K562 (cell line): ENCODE data around the gene PRDM16. TPM values are rescaled to one million over a fixed set of nuclear protein-coding genes. Genes with fewer than 3 reads are reported as not detected.

Source experiments
- ATAC-seq: fragments of 200-7000 bp; cut with Tn5 transposase; 3 replicates; pipeline ENCODE4 v1.9.1; 2020; ENCODE audit warnings: moderate library complexity
- BruUV-seq: library from RNA; stranded (reverse); fragments of 400-500 nt; replicated peaks from 2 replicates; lab custom pipeline; 2021; lab: Mats Ljungman, UMichigan
- CTCF ChIA-PET: fragments of 300-600 bp; formaldehyde crosslinking; extraction: SDS; loops from one replicate; lab custom pipeline; 2021; ENCODE audit warnings: low intra/inter-chr PET ratio; lab: Yijun Ruan, JAX
- POLR2A ChIA-PET: fragments of 300-600, 350-650 bp; sonication (Branson Sonifier 250); formaldehyde crosslinking; extraction: SDS; loops from one replicate; lab custom pipeline; 2021; ENCODE audit warnings: antibody characterized with exemption, inconsistent platforms; lab: Yijun Ruan, JAX
- DNase-seq, 4 experiments: peaks; one replicate each; pipeline versions ENCODE4 v3.0.0 to v3.0.0-alpha.2; 2011 to 2018; ENCODE audit warnings: low spot score in 3 of 4, mixed read lengths in 3 of 4; ENCODE audit errors: extremely low read depth in 1 of 4
- FAIRE-seq: peaks from 2 replicates; lab custom pipeline; 2011; peaks lifted over from hg19 to GRCh38; lab: Jason Lieb, UNC
- H2AFZ ChIP-seq: 2 replicates; pipeline ENCODE4 v1.6.0; 2011; ENCODE audit warnings: low read depth, low read length, control low read depth, inconsistent platforms
- H3K27ac ChIP-seq: fragments of 200-600 bp; 3 replicates; pipeline ENCODE4 v1.8.0; 2011; ENCODE audit warnings: low read depth, mild to moderate bottlenecking, control low read depth, inconsistent platforms, low read length, moderate library complexity, mixed read lengths; ENCODE audit errors: extremely low read depth
- H3K27me3 ChIP-seq, 2 experiments: fragments of 300-600 bp in 1 of 2; 2 replicates in 1 of 2; 3 replicates in 1 of 2; pipeline versions ENCODE4 v1.6.0 to v1.8.0; 2011; ENCODE audit warnings: inconsistent platforms in 2 of 2, low read length in 2 of 2, mild to moderate bottlenecking in 1 of 2, mixed read lengths in 1 of 2, moderate library complexity in 1 of 2; ENCODE audit not compliant: control insufficient read depth in 2 of 2, insufficient read depth in 2 of 2
- H3K36me3 ChIP-seq: fragments of 300-600 bp; 3 replicates; pipeline ENCODE4 v1.8.0; 2011; ENCODE audit warnings: mild to moderate bottlenecking, low read length, inconsistent platforms; ENCODE audit not compliant: control insufficient read depth, insufficient read depth
- H3K4me1 ChIP-seq, 2 experiments: fragments of 200-600 bp in 1 of 2; replicated peaks in 1 of 2; 2 replicates in 1 of 2; 3 replicates in 1 of 2; pipeline versions ENCODE4 v1.5.1 to v1.8.0; 2011; ENCODE audit warnings: inconsistent platforms in 2 of 2, low read length in 2 of 2, mild to moderate bottlenecking in 1 of 2, mixed read lengths in 1 of 2, moderate library complexity in 1 of 2; ENCODE audit not compliant: control insufficient read depth in 2 of 2, insufficient read depth in 2 of 2
- H3K4me2 ChIP-seq: 2 replicates; pipeline ENCODE4 v1.6.1; 2011; ENCODE audit warnings: low read length, control low read depth, inconsistent platforms, mixed read lengths; ENCODE audit not compliant: insufficient read depth
- H3K4me3 ChIP-seq: fragments of 200-600 bp; sonication (generic), shearing (Covaris generic); 2 replicates; pipeline ENCODE4 v1.5.1; 2016; ENCODE audit warnings: control low read depth, inconsistent platforms
- H3K79me2 ChIP-seq: fragments of 200-600 bp; 3 replicates; pipeline ENCODE4 v1.8.0; 2011; ENCODE audit warnings: low read length, inconsistent platforms; ENCODE audit not compliant: control insufficient read depth, insufficient read depth
- H3K9ac ChIP-seq, 2 experiments: 2 replicates each; pipeline versions ENCODE4 v1.6.0 to v1.6.1; 2011; ENCODE audit warnings: low read depth in 2 of 2, low read length in 2 of 2, control low read depth in 1 of 2, inconsistent platforms in 1 of 2, mild to moderate bottlenecking in 1 of 2, mixed read lengths in 1 of 2; ENCODE audit not compliant: insufficient read depth in 1 of 2
- H3K9me1 ChIP-seq: one replicate; pipeline ENCODE4 v1.6.0; 2011; ENCODE audit warnings: inconsistent platforms, mild to moderate bottlenecking, low read length, moderate library complexity; ENCODE audit not compliant: control insufficient read depth, insufficient read depth
- H3K9me3 ChIP-seq: replicated peaks from 2 replicates; pipeline ENCODE4 v1.5.1; 2011; ENCODE audit warnings: low read depth, low read length, inconsistent platforms; ENCODE audit not compliant: control insufficient read depth, insufficient read depth
- H4K20me1 ChIP-seq: replicated peaks from 2 replicates; pipeline ENCODE4 v1.6.1; 2011; ENCODE audit warnings: low read length, inconsistent platforms, mixed read lengths; ENCODE audit not compliant: control insufficient read depth, insufficient read depth
- ARID3A ChIP-seq: IDR thresholded peaks from 2 replicates; pipeline ENCODE4 v1.6.1; 2012; ENCODE audit warnings: low read depth, low read length, improper control_type of control experiment, borderline replicate concordance
- CBFB ChIP-seq: sonication (generic); formaldehyde crosslinking; IDR thresholded peaks from 2 replicates; pipeline ENCODE4 v1.4.0; 2020; ENCODE audit warnings: mild to moderate bottlenecking, missing genetic modification reagents
- CTBP1 ChIP-seq: fragments of 450-650 bp; IDR thresholded peaks from 2 replicates; pipeline ENCODE4 v1.6.1; 2016; ENCODE audit warnings: borderline replicate concordance
- E2F6 ChIP-seq, 2 experiments: IDR thresholded peaks; 2 replicates each; pipeline ENCODE4 v1.6.1; 2011; ENCODE audit warnings: borderline replicate concordance in 1 of 2, control low read depth in 1 of 2, low read depth in 1 of 2, low read length in 1 of 2, mild to moderate bottlenecking in 1 of 2, mixed read lengths in 1 of 2, moderate library complexity in 1 of 2; ENCODE audit not compliant: insufficient read depth in 1 of 2, insufficient read length in 1 of 2, poor library complexity in 1 of 2, severe bottlenecking in 1 of 2; ENCODE audit errors: extremely low read depth in 1 of 2
- HNRNPL ChIP-seq: fragments of 200-400 bp; formaldehyde crosslinking; IDR thresholded peaks from 2 replicates; pipeline ENCODE4 v1.6.1; 2017; ENCODE audit warnings: low read depth, mild to moderate bottlenecking, low read length
- HNRNPUL1 ChIP-seq: fragments of 200-400 bp; formaldehyde crosslinking; IDR thresholded peaks from 2 replicates; pipeline ENCODE4 v1.6.1; 2017; ENCODE audit warnings: low read length
- JUNB ChIP-seq: fragments of 450-650 bp; formaldehyde crosslinking; conservative IDR thresholded peaks from 2 replicates; pipeline ENCODE4 v1.4.0; 2020; ENCODE audit warnings: mild to moderate bottlenecking
- NUFIP1 ChIP-seq: fragments of 450-650 bp; IDR thresholded peaks from 2 replicates; pipeline ENCODE4 v1.6.1; 2018; ENCODE audit not compliant: partially characterized antibody
- PHB2 ChIP-seq: fragments of 450-650 bp; IDR thresholded peaks from 2 replicates; pipeline ENCODE4 v1.6.1; 2017; ENCODE audit warnings: low read depth
- PHF8 ChIP-seq: fragments of 200-600 bp; sonication (generic); IDR thresholded peaks from 2 replicates; pipeline ENCODE4 v1.6.1; 2012; ENCODE audit warnings: mixed run types, mild to moderate bottlenecking, inconsistent platforms, low read length, moderate library complexity, borderline replicate concordance
- SP1 ChIP-seq: sonication (generic); formaldehyde crosslinking; IDR thresholded peaks from 2 replicates; pipeline ENCODE4 v1.8.1; 2022; ENCODE audit warnings: mild to moderate bottlenecking, missing genetic modification reagents
- STAT6 ChIP-seq: sonication (generic); formaldehyde crosslinking; IDR thresholded peaks from 2 replicates; pipeline ENCODE4 v1.8.1; 2023; ENCODE audit warnings: mild to moderate bottlenecking, missing genetic modification reagents
- ZC3H8 ChIP-seq: fragments of 450-650 bp; IDR thresholded peaks from 2 replicates; pipeline ENCODE4 v1.6.1; 2017
- ZHX1 ChIP-seq: fragments of 150-350 bp; conservative IDR thresholded peaks from 2 replicates; pipeline ENCODE4 v1.6.1; 2014; ENCODE audit warnings: low read length
- WGBS: fragments of 100-300 bp; shearing (Covaris generic); methylation state at CpG from one replicate; pipeline ENCODE4 v1.1.6; 2016; ENCODE audit warnings: low coverage, mixed read lengths; ENCODE audit not compliant: insufficient coverage; ENCODE audit errors: missing lambda C conversion rate; 5-methylcytosine and 5-hydroxymethylcytosine counted together
- in situ Hi-C: fragments of 300-500 bp; cut with MboI; formaldehyde crosslinking; loops from 4 replicates; pipeline ENCODE4 v1.15.0; 2018; ENCODE audit warnings: inconsistent platforms, mixed read lengths
- intact Hi-C: fragments of 100-400 bp; cut with micrococcal nuclease; formaldehyde crosslinking; loops from 2 replicates; pipeline ENCODE4 v1.14.2; 2022
- polyA plus RNA-seq, 8 experiments: library from polyadenylated mRNA; depleted of rRNA in 4 of 8; stranded (reverse) in 5 of 8; unstranded in 3 of 8; fragments of >200 nt; fragmentation: Nextera tagmentation in 2 of 8; fragmentation: Illumina TruSeq in 1 of 8; extraction: Ambion mirVana in 2 of 8; extraction: Trizol in 1 of 8; gene quantifications; 2 replicates each; pipeline versions ENCODE4 v1.2.1 to v1.2.3, GENCODE V29; 2011 to 2014; ENCODE audit warnings: inconsistent platforms in 1 of 8, missing spikeins in 1 of 8
- total RNA-seq, 7 experiments: library from RNA; depleted of rRNA in 6 of 7; stranded (reverse); fragments of >200 nt in 6 of 7; fragmentation: Illumina TruSeq in 2 of 7; extraction: Trizol in 2 of 7; gene quantifications; 2 replicates each; pipeline versions ENCODE4 v1.2.1 to v1.2.3, GENCODE V29; 2011 to 2021; ENCODE audit warnings: low replicate concordance in 1 of 7

PRDM16 gene
- total and polyA plus RNA-seq, 9 of the 15 experiments (the other 6 are each of a cell fraction or from before 2014, with no cell fraction given) = 0.10 to 0.27 TPM; not detected in 7

- DNase-seq (no peak), ATAC-seq (no peak), FAIRE-seq (no peak)
- intact Hi-C loops (no loop called here), in situ Hi-C loops (no loop called here)
- H3K4me2 ChIP-seq = no peak overlapping the region
- H3K79me2 ChIP-seq = no peaks in the 10 kb centered on the region
- H3K27ac ChIP-seq = no peak overlapping the region
- H3K9me3 ChIP-seq = no peaks in the 10 kb centered on the region
- H3K27me3 ChIP-seq = peaks cover 50 to 99% of the 10 kb centered on the region in 2 experiments; a peak in 4 of 5 replicates
- no peak overlapping the region for H3K9ac ChIP-seq
- no peaks in the 10 kb centered on the region for H3K36me3 ChIP-seq
- no peaks in the 10 kb centered on the region for H3K9me1 ChIP-seq
- under 1% methylated on average over 21 of the region's 23 CpGs for WGBS
- ChIA-PET POLR2A (interaction anchor here (0.7 to 2.1 kb wide), 2 partner anchors 19 to 20 kb away, joined by 3 to 5 read pairs; no protein-coding TSS in a partner anchor), CTCF (no interaction called here)
- TF ChIP-seq E2F6 (IDR thresholded peaks at IDR 0.05; ENCODE audit: borderline replicate concordance in 1 of 2, extremely low read depth in 1 of 2, insufficient read depth in 1 of 2, insufficient read length in 1 of 2, low read depth in 1 of 2, low read length in 1 of 2, poor library complexity in 1 of 2, severe bottlenecking in 1 of 2) = no peak
- TF ChIP-seq ARID3A = no peak
- TF ChIP-seq PHB2 = no peak
- TF ChIP-seq NUFIP1 = no peak
- TF ChIP-seq ZHX1 = no peak
- TF ChIP-seq CBFB = no peak
- TF ChIP-seq CTBP1 = no peak
- TF ChIP-seq ZC3H8 = no peak
- no peak for TF ChIP-seq JUNB (CRISPR knock-in tag)
- TF ChIP-seq PHF8 = no peak
- no peak for TF ChIP-seq HNRNPUL1
- TF ChIP-seq HNRNPL = no peak
- TF ChIP-seq SP1 = no peak
- no peak for TF ChIP-seq STAT6
- no TSS peak for BruUV-seq
- H3K4me1 ChIP-seq = no peaks in the 10 kb centered on the region
- no peak overlapping the region for H3K4me3 ChIP-seq
- peaks cover 15% of the 10 kb centered on the region for H4K20me1 ChIP-seq
- H2AFZ ChIP-seq = no peak overlapping the region
Measured at GRCh38 chr1:3081171-3081683, 12.2 kb downstream of the PRDM16 start.
